ENCODE measurements around the gene ARRDC1.
"Not testable (repeated sequence)": the region's sequence is repeated elsewhere in the genome, so short reads cannot be mapped to it uniquely, and the experiment has no call there.

The ARRDC1 gene

DNA sequence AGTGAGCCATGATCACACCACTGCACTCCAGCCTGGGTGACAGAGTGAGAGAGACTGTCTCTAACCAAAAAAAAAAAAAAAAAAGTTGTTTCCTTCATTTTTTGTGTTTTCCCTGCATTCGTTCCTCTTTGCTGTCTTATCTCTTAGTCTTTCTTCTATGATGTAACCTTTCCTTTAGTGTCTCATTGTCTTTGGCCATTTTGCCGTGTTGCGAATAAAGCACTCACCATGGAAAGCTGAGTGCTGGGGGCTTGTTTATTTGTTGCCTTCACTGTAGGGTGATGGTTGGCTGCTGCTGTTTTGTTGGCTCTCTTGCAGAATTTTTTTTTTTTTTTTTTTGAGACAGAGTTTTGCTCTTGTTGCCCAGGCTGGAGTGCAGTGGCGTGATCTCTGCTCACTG, 21.0 kb downstream of the ARRDC1 start:
- TF ChIP-seq, protein P1, sequence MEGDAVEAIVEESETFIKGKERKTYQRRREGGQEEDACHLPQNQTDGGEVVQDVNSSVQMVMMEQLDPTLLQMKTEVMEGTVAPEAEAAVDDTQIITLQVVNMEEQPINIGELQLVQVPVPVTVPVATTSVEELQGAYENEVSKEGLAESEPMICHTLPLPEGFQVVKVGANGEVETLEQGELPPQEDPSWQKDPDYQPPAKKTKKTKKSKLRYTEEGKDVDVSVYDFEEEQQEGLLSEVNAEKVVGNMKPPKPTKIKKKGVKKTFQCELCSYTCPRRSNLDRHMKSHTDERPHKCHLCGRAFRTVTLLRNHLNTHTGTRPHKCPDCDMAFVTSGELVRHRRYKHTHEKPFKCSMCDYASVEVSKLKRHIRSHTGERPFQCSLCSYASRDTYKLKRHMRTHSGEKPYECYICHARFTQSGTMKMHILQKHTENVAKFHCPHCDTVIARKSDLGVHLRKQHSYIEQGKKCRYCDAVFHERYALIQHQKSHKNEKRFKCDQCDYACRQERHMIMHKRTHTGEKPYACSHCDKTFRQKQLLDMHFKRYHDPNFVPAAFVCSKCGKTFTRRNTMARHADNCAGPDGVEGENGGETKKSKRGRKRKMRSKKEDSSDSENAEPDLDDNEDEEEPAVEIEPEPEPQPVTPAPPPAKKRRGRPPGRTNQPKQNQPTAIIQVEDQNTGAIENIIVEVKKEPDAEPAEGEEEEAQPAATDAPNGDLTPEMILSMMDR (conservative IDR thresholded peaks at IDR 0.05) = no peak
- no peak overlapping the region for H3K27ac ChIP-seq

DNA sequence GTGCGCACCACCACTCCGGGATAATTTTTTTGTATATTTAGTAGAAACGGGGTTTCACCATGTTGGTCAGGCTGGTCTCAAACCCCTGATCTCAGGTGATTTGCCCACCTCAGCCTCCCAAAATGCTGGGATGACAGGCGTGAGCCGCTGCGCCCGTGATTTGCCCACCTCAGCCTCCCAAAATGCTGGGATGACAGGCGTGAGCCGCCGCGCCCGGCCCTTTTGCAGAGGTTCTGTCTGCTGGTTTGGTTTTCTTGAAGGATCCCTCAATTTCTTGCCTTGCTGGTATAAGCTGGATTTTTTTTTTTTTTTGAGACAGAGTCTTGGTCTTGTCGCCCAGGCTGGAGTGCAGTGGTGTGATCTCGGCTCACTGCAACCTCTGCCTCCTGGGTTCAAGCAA, 21.9 kb downstream of the ARRDC1 start:
- not testable (repeated sequence) for H3K27ac ChIP-seq

DNA sequence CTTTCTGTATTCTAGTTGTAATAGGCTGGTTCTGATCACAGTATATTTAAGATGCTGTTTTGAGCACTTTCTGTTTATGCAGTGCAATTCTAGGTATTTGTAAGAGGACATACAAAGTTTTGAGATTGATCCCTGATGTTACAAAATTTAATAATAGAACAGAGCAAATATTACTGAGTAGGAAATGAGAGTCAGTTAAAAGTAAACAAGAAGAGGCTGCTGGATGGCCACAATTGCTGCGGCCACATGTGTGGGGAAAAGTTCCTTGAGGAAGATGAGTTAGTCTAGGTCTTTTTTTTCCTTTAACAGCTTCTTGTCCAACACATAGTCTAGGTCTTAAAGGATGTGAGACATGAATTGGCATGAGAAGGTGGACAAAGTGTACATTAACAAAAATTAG, 24.6 kb downstream of the ARRDC1 start:
- peak overlapping the region; percentile 75 for H3K27ac ChIP-seq
- TF ChIP-seq, protein P1 (conservative IDR thresholded peaks at IDR 0.05) = no peak

DNA sequence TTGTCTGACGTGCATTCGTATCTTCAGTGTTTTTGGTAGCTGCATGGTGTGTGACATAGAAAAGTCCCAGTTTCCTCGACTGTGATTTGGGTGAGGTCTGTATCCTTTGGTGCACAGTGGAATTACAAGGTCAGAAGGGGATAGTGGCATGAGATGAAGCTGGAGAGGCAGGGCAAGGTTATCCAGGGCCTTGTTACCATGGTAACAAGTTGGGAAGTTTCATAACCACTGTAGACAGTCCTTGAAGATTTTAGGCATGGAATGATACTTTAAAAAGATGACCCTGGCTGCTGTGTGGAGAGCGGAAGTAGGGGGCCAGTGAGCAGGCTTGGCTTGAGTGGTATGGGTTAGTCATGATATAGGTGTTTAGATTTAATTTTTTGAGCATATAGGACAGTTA, 25.2 kb downstream of the ARRDC1 start:
- peak overlapping the region; percentile 75 for H3K27ac ChIP-seq
- TF ChIP-seq, protein P1 (conservative IDR thresholded peaks at IDR 0.05) = no peak

DNA sequence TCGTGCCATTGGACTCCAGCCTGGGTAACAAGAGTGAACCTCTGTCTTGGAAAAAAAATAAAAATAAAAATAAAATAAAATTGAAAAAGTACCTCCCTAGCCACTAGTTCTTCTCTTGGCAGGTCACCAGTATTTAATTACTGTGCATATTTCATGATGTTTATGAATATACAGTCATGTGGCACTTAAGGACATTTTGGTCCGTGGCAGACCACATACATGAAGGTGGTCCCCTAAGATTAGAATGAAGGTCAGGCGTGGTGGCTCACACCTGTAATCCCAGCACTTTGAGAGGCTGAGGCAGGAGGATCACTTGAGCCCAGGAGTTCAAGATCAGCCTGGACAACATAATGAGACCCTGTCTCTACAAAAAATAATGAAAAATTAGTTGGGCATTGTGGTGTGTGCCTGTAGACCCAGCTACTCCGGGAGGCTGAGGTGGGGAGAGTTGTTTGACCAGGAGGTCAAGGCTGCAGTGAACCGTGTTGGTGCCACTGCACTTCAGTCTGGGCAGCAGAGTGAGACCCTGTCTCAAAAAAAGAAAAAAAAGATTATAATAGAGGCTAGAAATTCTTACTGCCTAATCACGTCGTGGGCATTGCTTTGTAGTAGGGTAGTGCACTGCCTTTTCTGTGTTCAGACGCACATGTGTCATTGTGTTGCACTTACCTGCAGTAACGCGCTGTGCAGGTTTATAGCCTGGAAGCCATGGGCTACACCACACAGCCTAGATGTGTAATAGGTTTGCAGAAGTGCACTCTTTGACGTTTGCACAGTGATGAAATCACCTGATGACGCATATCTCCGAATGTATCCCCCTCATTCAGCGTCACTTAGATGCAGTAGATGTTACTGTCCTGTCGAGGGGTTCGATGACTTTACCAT, 26.1 kb downstream of the ARRDC1 start:
- peak overlapping the region; percentile 75 for H3K27ac ChIP-seq
- TF ChIP-seq, protein P1 (conservative IDR thresholded peaks at IDR 0.05) = no peak

DNA sequence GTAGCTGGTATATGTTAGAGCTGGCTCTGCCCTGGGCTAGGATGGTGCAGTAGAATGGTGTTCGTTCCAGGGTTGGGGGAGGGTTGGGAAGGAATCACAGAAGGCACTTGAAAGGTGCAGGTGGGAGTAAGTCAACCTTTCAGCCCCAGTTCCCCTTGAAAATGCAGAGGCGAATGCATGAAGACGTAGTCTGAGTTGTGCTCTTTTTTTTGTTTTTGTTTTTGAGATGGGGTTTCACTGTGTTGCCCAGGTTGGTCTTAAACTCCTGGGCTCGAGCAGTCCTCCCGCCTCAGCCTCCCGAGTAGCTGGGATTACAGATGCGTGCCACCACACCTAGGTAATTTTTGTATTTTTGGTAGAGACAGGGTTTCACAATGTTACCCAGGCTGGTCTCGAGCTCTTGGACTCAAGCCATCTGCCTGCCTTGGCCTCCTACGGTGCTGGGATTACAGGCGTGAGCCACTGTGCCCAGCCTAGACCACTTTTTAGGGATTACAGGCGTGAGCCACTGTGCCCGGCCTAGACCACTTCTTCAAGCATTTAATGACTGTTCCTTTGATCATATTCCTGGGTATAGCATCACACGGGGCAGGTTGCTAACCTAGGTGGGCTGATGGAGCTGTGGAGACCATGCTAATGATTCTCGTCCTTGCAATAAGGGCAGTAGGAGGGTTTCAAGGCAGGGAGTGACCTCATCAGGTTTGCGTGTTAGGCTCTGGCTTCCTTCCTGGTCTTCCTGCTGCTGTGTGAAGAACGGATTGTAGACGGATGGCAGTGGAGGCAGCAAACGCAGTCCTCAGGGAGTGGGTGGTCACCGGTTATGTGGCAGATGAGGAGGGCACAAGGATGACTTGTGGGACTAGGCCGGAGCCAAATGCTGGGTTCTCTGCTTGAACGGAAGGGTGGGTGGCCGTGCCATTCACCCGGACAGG, 27.0 kb downstream of the ARRDC1 start:
- TF ChIP-seq, protein P1 (conservative IDR thresholded peaks at IDR 0.05) = no peak
- H3K27ac ChIP-seq = no peak overlapping the region

DNA sequence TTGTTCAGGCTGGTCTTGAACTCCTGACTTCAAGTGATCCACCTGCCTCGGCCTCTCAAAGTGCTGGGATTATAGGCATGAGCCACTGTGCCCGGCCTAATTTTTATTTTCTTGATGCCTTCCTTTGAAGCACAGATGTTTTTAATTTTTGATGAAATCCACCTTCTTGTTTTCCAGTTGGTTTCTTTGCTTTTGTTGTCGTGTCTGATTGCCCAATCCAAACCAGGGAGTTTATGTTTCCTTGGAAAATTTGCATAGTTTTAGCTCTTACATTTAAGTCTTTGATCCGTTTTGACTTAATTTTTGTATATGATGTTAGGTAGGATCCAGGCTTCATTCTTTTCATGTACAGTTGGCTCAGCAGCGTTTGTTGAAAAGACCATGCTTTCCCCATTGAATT, 28.5 kb downstream of the ARRDC1 start:
- TF ChIP-seq, protein P1 (conservative IDR thresholded peaks at IDR 0.05) = no peak

More for the DNA sequence above, 28.5 kb downstream of the ARRDC1 start:
- no peak overlapping the region for H3K27ac ChIP-seq

Measured in VCaP (cell line).